ENCODE measurements around the gene ABCC3.

GRCh38 chr17:50719924-50720794 lies 85.5 kb downstream of the ABCC3 start:
- no peak for TF ChIP-seq CTCF (conservative IDR thresholded peaks at IDR 0.05 in 1 of 2, IDR thresholded peaks at IDR 0.05 in 1 of 2; ENCODE audit: low read depth in 1 of 2, low read length in 2 of 2)
- no peak for TF ChIP-seq EZH2 (IDR thresholded peaks at IDR 0.05; ENCODE audit: low read length, missing control alignments)
